IMR-90 (cell line): ENCODE results near the gene DTX3L. TPM values are rescaled to one million over a fixed set of nuclear protein-coding genes. Genes with fewer than 3 reads are reported as not detected.
A peak's percentile ranks its signal among the peaks of the same experiment; 100 is the strongest.

ENCODE experiments used
- ATAC-seq: fragments of 200-7000 bp; cut with Tn5 transposase; 2 replicates; pipeline ENCODE4 v1.9.1; 2020; ENCODE audit warnings: low read depth, mild to moderate bottlenecking, moderate library complexity
- BruUV-seq: library from RNA; stranded (reverse); fragments of 400-500 nt; replicated peaks from 2 replicates; lab custom pipeline; 2021; lab: Mats Ljungman, UMichigan
- CTCF ChIA-PET: fragments of 300-600 bp; formaldehyde crosslinking; extraction: SDS; loops from one replicate; lab custom pipeline; 2021; ENCODE audit warnings: antibody characterized with exemption; lab: Yijun Ruan, JAX
- POLR2A ChIA-PET: fragments of 300-600 bp; sonication (Branson Sonifier 250); formaldehyde crosslinking; loops from one replicate; lab custom pipeline; 2022; ENCODE audit warnings: antibody characterized with exemption; ENCODE audit not compliant: unreplicated experiment; lab: Charles Lee
- DNase-seq: peaks from one replicate; pipeline ENCODE4 v3.0.0; 2013
- H2AFZ ChIP-seq: replicated peaks from 2 replicates; pipeline ENCODE3; 2013; ENCODE audit warnings: low read length, mild to moderate bottlenecking; ENCODE audit not compliant: poor library complexity
- H2AK5ac ChIP-seq: 2 replicates; pipeline ENCODE4 v1.6.1; 2013; ENCODE audit warnings: low read depth, low read length, inconsistent platforms
- H2AK9ac ChIP-seq: replicated peaks from 2 replicates; pipeline ENCODE3; 2013; ENCODE audit warnings: mild to moderate bottlenecking, low read depth, low read length, moderate library complexity; ENCODE audit not compliant: poor library complexity
- H2BK120ac ChIP-seq: 2 replicates; pipeline ENCODE4 v1.6.1; 2013; ENCODE audit warnings: low read depth, low read length, inconsistent platforms
- H2BK15ac ChIP-seq: 3 replicates; pipeline ENCODE4 v1.6.1; 2013; ENCODE audit warnings: low read depth, low read length, inconsistent platforms
- H2BK20ac ChIP-seq: 2 replicates; pipeline ENCODE4 v1.6.1; 2013; ENCODE audit warnings: low read depth, mild to moderate bottlenecking, inconsistent platforms, low read length, moderate library complexity
- H2BK5ac ChIP-seq: 2 replicates; pipeline ENCODE4 v1.6.1; 2013; ENCODE audit warnings: mild to moderate bottlenecking, low read depth, low read length, inconsistent platforms; ENCODE audit not compliant: poor library complexity, severe bottlenecking
- H3K14ac ChIP-seq: replicated peaks from 2 replicates; pipeline ENCODE4 v1.6.1; 2013; ENCODE audit warnings: low read depth, low read length, inconsistent platforms
- H3K18ac ChIP-seq: 2 replicates; pipeline ENCODE4 v1.6.1; 2013; ENCODE audit warnings: low read depth, low read length, control low read depth
- H3K23ac ChIP-seq: 2 replicates; pipeline ENCODE4 v1.6.1; 2013; ENCODE audit warnings: low read depth, low read length, inconsistent platforms
- H3K27ac ChIP-seq: 2 replicates; pipeline ENCODE4 v1.5.1; 2013; ENCODE audit warnings: mild to moderate bottlenecking, control low read depth, low read length; ENCODE audit not compliant: insufficient read depth
- H3K27me3 ChIP-seq: 2 replicates; pipeline ENCODE4 v1.6.1; 2013; ENCODE audit warnings: low read length; ENCODE audit not compliant: control insufficient read depth, insufficient read depth
- H3K36me3 ChIP-seq: 2 replicates; pipeline ENCODE4 v1.6.1; 2013; ENCODE audit warnings: low read length, mixed read lengths; ENCODE audit not compliant: control insufficient read depth, insufficient read depth
- H3K4ac ChIP-seq: 2 replicates; pipeline ENCODE4 v1.6.1; 2013; ENCODE audit warnings: low read depth, low read length, inconsistent platforms
- H3K4me1 ChIP-seq: 2 replicates; pipeline ENCODE4 v1.6.1; 2013; ENCODE audit warnings: low read length, mixed read lengths; ENCODE audit not compliant: control insufficient read depth, insufficient read depth
- H3K4me2 ChIP-seq: 2 replicates; pipeline ENCODE4 v1.6.1; 2013; ENCODE audit warnings: low read depth, mild to moderate bottlenecking, control low read depth, low read length, moderate library complexity
- H3K4me3 ChIP-seq: 2 replicates; pipeline ENCODE4 v1.5.1; 2013; ENCODE audit warnings: low read depth, mild to moderate bottlenecking, control low read depth, low read length, moderate library complexity; ENCODE audit not compliant: insufficient read depth
- H3K56ac ChIP-seq: 2 replicates; pipeline ENCODE4 v1.6.1; 2013; ENCODE audit warnings: low read length, inconsistent platforms; ENCODE audit not compliant: insufficient read depth; ENCODE audit errors: extremely low read depth
- H3K79me1 ChIP-seq, 2 experiments: 2 replicates each; pipeline ENCODE4 v1.6.1; 2013; ENCODE audit warnings: low read length in 2 of 2, inconsistent platforms in 1 of 2, low read depth in 1 of 2
- H3K9ac ChIP-seq: 2 replicates; pipeline ENCODE4 v1.6.1; 2013; ENCODE audit warnings: low read depth, low read length, control low read depth
- H3K9me1 ChIP-seq: 2 replicates; pipeline ENCODE4 v1.6.1; 2013; ENCODE audit warnings: low read length, inconsistent platforms; ENCODE audit not compliant: insufficient read depth
- H3K9me3 ChIP-seq: 2 replicates; pipeline ENCODE4 v1.6.1; 2013; ENCODE audit warnings: low read length; ENCODE audit not compliant: control insufficient read depth, insufficient read depth
- H4K20me1 ChIP-seq: 2 replicates; pipeline ENCODE4 v1.6.1; 2013; ENCODE audit warnings: low read length, inconsistent platforms; ENCODE audit not compliant: insufficient read depth
- H4K5ac ChIP-seq: 2 replicates; pipeline ENCODE4 v1.6.1; 2013; ENCODE audit warnings: mild to moderate bottlenecking, low read depth, low read length, control low read depth
- H4K8ac ChIP-seq, 2 experiments: 2 replicates each; pipeline ENCODE4 v1.6.1; 2013; ENCODE audit warnings: low read depth in 2 of 2, low read length in 2 of 2, control low read depth in 1 of 2, inconsistent platforms in 1 of 2
- H4K91ac ChIP-seq: 2 replicates; pipeline ENCODE4 v1.6.1; 2013; ENCODE audit warnings: low read depth, low read length, inconsistent platforms; ENCODE audit not compliant: insufficient read depth
- ELK1 ChIP-seq: fragments of 150-350 bp; IDR thresholded peaks from 2 replicates; pipeline ENCODE4 v1.6.1; 2016; ENCODE audit warnings: low read depth, mild to moderate bottlenecking, low read length, moderate library complexity, borderline replicate concordance
- SMC3 ChIP-seq: fragments of 150-350 bp; IDR thresholded peaks from 2 replicates; pipeline ENCODE4 v1.6.1; 2016; ENCODE audit warnings: low read depth, mild to moderate bottlenecking, antibody characterized with exemption, low read length, moderate library complexity
- USF2 ChIP-seq: fragments of 150-350 bp; IDR thresholded peaks from 2 replicates; pipeline ENCODE4 v1.6.1; 2017; ENCODE audit warnings: mild to moderate bottlenecking, antibody characterized with exemption, low read length, low read depth
- WGBS, 2 experiments: methylation state at CpG; one replicate each; pipeline versions ENCODE4 v1.1.5 to v1.1.7; 2013; ENCODE audit warnings: missing lambda C conversion rate in 2 of 2; ENCODE audit not compliant: insufficient read length in 1 of 2; ENCODE audit errors: extremely low coverage in 2 of 2; 5-methylcytosine and 5-hydroxymethylcytosine counted together
- dilution Hi-C: fragments of 300-500 bp; cut with HindIII; formaldehyde crosslinking; loops from one replicate; pipeline ENCODE4 v1.14.3; 2018; ENCODE audit warnings: low sequenced_read_pairs; ENCODE audit not compliant: unreplicated experiment
- in situ Hi-C: fragments of 300-500 bp; cut with MboI; formaldehyde crosslinking; loops from 3 replicates; pipeline ENCODE4 v1.14.3; 2019; ENCODE audit warnings: low sequenced_read_pairs, inconsistent platforms, mixed read lengths
- intact Hi-C: fragments of 100-400 bp; cut with micrococcal nuclease; formaldehyde crosslinking; loops from 2 replicates; pipeline ENCODE4 v1.10.0; 2022
- polyA plus RNA-seq, 3 experiments: library from polyadenylated mRNA; depleted of rRNA; stranded (reverse); fragments of >200 nt; gene quantifications; 2 replicates each; pipeline ENCODE4 v1.2.3, GENCODE V29; 2012; ENCODE audit warnings: low replicate concordance in 1 of 3
- total RNA-seq: library from RNA; depleted of rRNA; stranded (reverse); fragments of >200 nt; gene quantifications from 2 replicates; pipeline ENCODE4 v1.2.3, GENCODE V29; 2012

DTX3L gene
- total and polyA plus RNA-seq, 2 of the 4 experiments (the other 2 are of a cell fraction), result 4.1 to 7.9 TPM

- BruUV-seq, result no TSS peak
- Histone ChIP-seq H3K9ac (no peak overlapping the region), H2BK120ac (no peak overlapping the region), H3K14ac (no peak overlapping the region), H3K79me1 (no peaks in the 10 kb centered on the region), H4K91ac (no peak overlapping the region), H2BK15ac (no peak overlapping the region), H2BK20ac (no peak overlapping the region), H3K4me1 (no peaks in the 10 kb centered on the region), H4K5ac (no peak overlapping the region), H3K18ac (no peak overlapping the region), H3K27me3 (no peaks in the 10 kb centered on the region), H4K8ac (no peak overlapping the region), H2BK5ac (no peak overlapping the region), H2AK5ac (no peak overlapping the region), H3K27ac (no peak overlapping the region), H4K20me1 (no peaks in the 10 kb centered on the region), H2AK9ac (no peak overlapping the region), H3K56ac (no peak overlapping the region), H3K4me3 (no peak overlapping the region), H3K23ac (no peak overlapping the region), H2AFZ (no peak overlapping the region), H3K36me3 (peaks cover 12% of the 10 kb centered on the region), H3K9me1 (peaks cover 4% of the 10 kb centered on the region; the same call in 1 of the 2 replicates), H3K9me3 (no peaks in the 10 kb centered on the region), H3K4me2 (no peak overlapping the region), H3K4ac (no peak overlapping the region)
- CTCF ChIA-PET, result interaction anchor here (0.6 kb wide), 1 partner anchor 13 kb away, joined by 5 read pairs; no protein-coding TSS in a partner anchor
- TF ChIP-seq USF2 (no peak), SMC3 (no peak), ELK1 (no peak)
- in situ Hi-C loops (no loop called here), intact Hi-C loops (no loop called here), dilution Hi-C loops (no loop called here)
- DNase-seq (no peak), ATAC-seq (peak; percentile 25; the same call in 1 of the 2 replicates)
- POLR2A ChIA-PET, result no interaction called here
- WGBS, 2 experiments, result no CpG with 5 or more reads among the region's 2 CpGs
Measured at GRCh38 chr3:122533480-122533879, 30.7 kb upstream of the DTX3L start.
